Type B pancreatic cell (in vitro differentiated cells): ENCODE results near the gene TELO2. TPM values are rescaled to one million over a fixed set of nuclear protein-coding genes. Genes with fewer than 3 reads are reported as not detected.

Experiments used
- DNase-seq: peaks from one replicate; pipeline ENCODE4 v3.0.0; 2021; ENCODE audit warnings: mixed read lengths; ENCODE audit not compliant: unreplicated experiment; ENCODE audit errors: extremely low spot score
- H3K27ac Mint-ChIP-seq: 2 replicates; pipeline ENCODE4 v1.8.0; 2021; ENCODE audit warnings: mild to moderate bottlenecking, mixed read lengths
- H3K27me3 Mint-ChIP-seq: 2 replicates; pipeline ENCODE4 v1.8.0; 2021; ENCODE audit warnings: mixed read lengths
- H3K36me3 Mint-ChIP-seq: 2 replicates; pipeline ENCODE4 v1.8.0; 2021; ENCODE audit warnings: mixed read lengths
- H3K4me1 Mint-ChIP-seq: one replicate; pipeline ENCODE4 v1.8.0; 2021; ENCODE audit warnings: mixed read lengths; ENCODE audit not compliant: unreplicated experiment
- H3K4me3 Mint-ChIP-seq: 2 replicates; pipeline ENCODE4 v1.8.0; 2021; ENCODE audit warnings: mild to moderate bottlenecking, mixed read lengths
- H3K9me3 Mint-ChIP-seq: 2 replicates; pipeline ENCODE4 v1.8.0; 2021; ENCODE audit warnings: mixed read lengths
- CTCF ChIP-seq: fragments of 200-600 bp; sonication (generic); conservative IDR thresholded peaks from 2 replicates; pipeline ENCODE4 v1.5.0; 2021; ENCODE audit warnings: antibody characterized with exemption, mild to moderate bottlenecking
- total RNA-seq: library from RNA; stranded (reverse); gene quantifications from 2 replicates; pipeline ENCODE4 v1.2.1, GENCODE V29; 2021; ENCODE audit warnings: low replicate concordance

TELO2 gene
- total RNA-seq, 1 donor from 2014 or later: 65.4 TPM

- Mint-ChIP-seq H3K4me1 (peaks cover 10% of the 10 kb centered on the region), H3K36me3 (no peaks in the 10 kb centered on the region), H3K4me3 (no peak overlapping the region), H3K27ac (peak overlapping the region; percentile 41), H3K27me3 (no peaks in the 10 kb centered on the region), H3K9me3 (no peaks in the 10 kb centered on the region)
- TF ChIP-seq CTCF: no peak
- no peak for DNase-seq
Observed at GRCh38 chr16:1525871-1526607, 32.9 kb downstream of the TELO2 start.

- no peak for DNase-seq
- Mint-ChIP-seq H3K9me3 (no peaks in the 10 kb centered on the region), H3K4me3 (no peak overlapping the region), H3K27me3 (no peaks in the 10 kb centered on the region), H3K36me3 (no peaks in the 10 kb centered on the region), H3K4me1 (peaks cover 13% of the 10 kb centered on the region), H3K27ac (no peak overlapping the region)
- no peak for TF ChIP-seq CTCF
Observed at GRCh38 chr16:1526608-1527555, 33.7 kb downstream of the TELO2 start.

GRCh38 chr16:1527836-1528811, 35.0 kb downstream of the TELO2 start:
- H3K36me3 Mint-ChIP-seq: no peaks in the 10 kb centered on the region
- no peak overlapping the region for H3K4me3 Mint-ChIP-seq
- H3K4me1 Mint-ChIP-seq: peaks cover 13% of the 10 kb centered on the region
- H3K27ac Mint-ChIP-seq: no peak overlapping the region
- no peak for DNase-seq
- TF ChIP-seq CTCF: no peak
- H3K27me3 Mint-ChIP-seq: no peaks in the 10 kb centered on the region
- no peaks in the 10 kb centered on the region for H3K9me3 Mint-ChIP-seq

- H3K9me3 Mint-ChIP-seq: no peaks in the 10 kb centered on the region
Observed at GRCh38 chr16:1528921-1529537, 35.9 kb downstream of the TELO2 start.

More at GRCh38 chr16:1528921-1529537, 35.9 kb downstream of the TELO2 start:
- Mint-ChIP-seq H3K27me3 (no peaks in the 10 kb centered on the region), H3K27ac (no peak overlapping the region), H3K36me3 (no peaks in the 10 kb centered on the region), H3K4me3 (no peak overlapping the region), H3K4me1 (peaks cover 13% of the 10 kb centered on the region)
- TF ChIP-seq CTCF: no peak
- no peak for DNase-seq
